HepG2 (cell line): Measurements from ENCODE around the gene KCNJ8. TPM values are rescaled to one million over a fixed set of nuclear protein-coding genes. Genes with fewer than 3 reads are reported as not detected.

Source experiments
- BHLHE40 ChIP-seq: IDR thresholded peaks from 2 replicates; pipeline ENCODE4 v1.6.1; 2011; ENCODE audit warnings: low read length, improper control_type of control experiment
- CC2D1A ChIP-seq: sonication (generic); formaldehyde crosslinking; IDR thresholded peaks from 2 replicates; pipeline ENCODE4 v1.8.1; 2023; ENCODE audit warnings: mild to moderate bottlenecking, missing genetic modification reagents
- EP300 ChIP-seq, 3 experiments: sonication (generic) in 1 of 3; formaldehyde crosslinking in 1 of 3; IDR thresholded peaks; 2 replicates each; pipeline versions ENCODE4 v1.5.1 to v1.6.1; 2011 to 2020; ENCODE audit warnings: low read depth in 2 of 3, low read length in 2 of 3, borderline replicate concordance in 1 of 3, improper control_type of control experiment in 1 of 3, mild to moderate bottlenecking in 1 of 3, missing genetic modification reagents in 1 of 3, moderate library complexity in 1 of 3
- HMG20B ChIP-seq: conservative IDR thresholded peaks from 2 replicates; pipeline ENCODE4 v1.6.1; 2016; ENCODE audit warnings: missing genetic modification reagents, missing compliant biosample characterization
- HNF1B ChIP-seq: sonication (generic); formaldehyde crosslinking; IDR thresholded peaks from 2 replicates; pipeline ENCODE4 v1.5.1; 2020; ENCODE audit warnings: mild to moderate bottlenecking, moderate library complexity, missing genetic modification reagents
- SCMH1 ChIP-seq: sonication (generic); formaldehyde crosslinking; IDR thresholded peaks from 2 replicates; pipeline ENCODE4 v1.9.0; 2021; ENCODE audit warnings: missing genetic modification reagents, mild to moderate bottlenecking, borderline replicate concordance
- TCF12 ChIP-seq, 2 experiments: fragments of 450-650 bp in 1 of 2; sonication (generic) in 1 of 2; formaldehyde crosslinking in 1 of 2; IDR thresholded peaks; 2 replicates each; pipeline versions ENCODE4 v1.6.1 to v1.8.0; 2017 to 2022; ENCODE audit warnings: antibody characterized with exemption in 1 of 2, mild to moderate bottlenecking in 1 of 2, missing genetic modification reagents in 1 of 2, moderate library complexity in 1 of 2
- ZBTB4 ChIP-seq: sonication (generic); formaldehyde crosslinking; IDR thresholded peaks from 2 replicates; pipeline ENCODE4 v1.4.0; 2020; ENCODE audit warnings: missing genetic modification reagents, mild to moderate bottlenecking, borderline replicate concordance
- ZNF496 ChIP-seq: sonication (generic); formaldehyde crosslinking; IDR thresholded peaks from 2 replicates; pipeline ENCODE4 v1.8.1; 2023; ENCODE audit warnings: mild to moderate bottlenecking, moderate library complexity, missing genetic modification reagents; ENCODE audit not compliant: insufficient replicate concordance
- ZNF646 ChIP-seq: sonication (generic); formaldehyde crosslinking; IDR thresholded peaks from 2 replicates; pipeline ENCODE4 v1.9.0; 2021; ENCODE audit warnings: mild to moderate bottlenecking, missing genetic modification reagents
- ZNF773 ChIP-seq: sonication (generic); formaldehyde crosslinking; IDR thresholded peaks from 2 replicates; pipeline ENCODE4 v1.4.0; 2020; ENCODE audit warnings: missing genetic modification reagents, borderline replicate concordance
- ZNF839 ChIP-seq: sonication (generic); formaldehyde crosslinking; IDR thresholded peaks from 2 replicates; pipeline ENCODE4 v1.4.0; 2020; ENCODE audit warnings: missing genetic modification reagents, mild to moderate bottlenecking, borderline replicate concordance
- polyA plus RNA-seq, 8 experiments: library from polyadenylated mRNA; depleted of rRNA in 3 of 8; stranded (reverse) in 7 of 8; unstranded in 1 of 8; fragments of >200 nt; fragmentation: Illumina TruSeq in 4 of 8; extraction: Trizol in 4 of 8; gene quantifications; 2 replicates each; pipeline versions ENCODE4 v1.2.1 to v1.2.3, GENCODE V29; 2011 to 2016; ENCODE audit warnings: low read depth in 4 of 8, missing spikeins in 1 of 8, mixed read lengths in 1 of 8; ENCODE audit not compliant: insufficient read depth in 1 of 8
- total RNA-seq, 5 experiments: library from RNA; depleted of rRNA; stranded (reverse); fragments of >200 nt; fragmentation: Illumina TruSeq; extraction: Trizol; gene quantifications; 2 replicates each; pipeline ENCODE4 v1.2.3, GENCODE V29; 2016; ENCODE audit warnings: low read depth in 1 of 5

KCNJ8 gene
- total and polyA plus RNA-seq, 2 of the 13 experiments (the other 11 are each of a cell fraction or from before 2014, with no cell fraction given) = not detected

- TF ChIP-seq ZBTB4 (CRISPR knock-in tag) (no peak), SCMH1 (CRISPR knock-in tag) (no peak), HNF1B (no peak), CC2D1A (CRISPR knock-in tag) (no peak), ZNF839 (CRISPR knock-in tag) (no peak), BHLHE40 (no peak), ZNF646 (CRISPR knock-in tag) (no peak), EP300 (IDR thresholded peaks at IDR 0.05; ENCODE audit: low read depth in 2 of 2, low read length in 2 of 2) (no peak), EP300 (CRISPR knock-in tag; IDR thresholded peaks at IDR 0.05; ENCODE audit: borderline replicate concordance) (no peak), HMG20B (CRISPR knock-in tag) (no peak), ZNF496 (CRISPR knock-in tag) (no peak), ZNF773 (CRISPR knock-in tag) (no peak), TCF12 (IDR thresholded peaks at IDR 0.05) (no peak), TCF12 (CRISPR knock-in tag; IDR thresholded peaks at IDR 0.05) (no peak)
These were observed 14.8 kb downstream of the KCNJ8 start (continued) for GRCh38 chr12:21759737-21760136.
